Transverse colon (tissue), 4 donors: ENCODE data around the gene BST2. TPM values are rescaled to one million over a fixed set of nuclear protein-coding genes. Genes with fewer than 3 reads are reported as not detected.

ENCODE experiments used
- DNase-seq: peaks from one replicate; pipeline ENCODE4 v3.0.0-alpha.2; 2019
- H3K27ac ChIP-seq, 4 donors: fragments of 200-600 bp; sonication (generic); 2 replicates each; pipeline ENCODE4 v1.5.1; 2016 to 2018; ENCODE audit warnings: inconsistent platforms in 4 of 4
- H3K27me3 ChIP-seq: fragments of 200-600 bp; sonication (generic); 2 replicates; pipeline ENCODE4 v1.5.1; 2017; ENCODE audit warnings: inconsistent platforms
- H3K36me3 ChIP-seq, 4 donors: fragments of 200-600 bp; sonication (generic); 2 replicates each; pipeline ENCODE4 v1.5.1; 2017 to 2019; ENCODE audit warnings: inconsistent platforms in 4 of 4
- H3K4me1 ChIP-seq, 4 donors: fragments of 200-600 bp; sonication (generic); 2 replicates each; pipeline ENCODE4 v1.5.1; 2017 to 2020; ENCODE audit warnings: inconsistent platforms in 4 of 4
- H3K4me3 ChIP-seq, 4 donors: fragments of 200-600 bp; sonication (generic); 1 replicate in 1 of 4; 2 replicates in 3 of 4; pipeline versions ENCODE4 v1.5.1 to v1.6.1; 2017 to 2019; ENCODE audit warnings: inconsistent platforms in 4 of 4
- H3K9me3 ChIP-seq, 2 donors: fragments of 200-600 bp; sonication (generic); 2 replicates each; pipeline ENCODE4 v1.5.1; 2017 to 2019; ENCODE audit warnings: inconsistent platforms in 2 of 2
- EP300 ChIP-seq: sonication (generic); formaldehyde crosslinking; IDR thresholded peaks from one replicate; pipeline ENCODE4 v1.6.1; 2017; ENCODE audit warnings: antibody characterized with exemption, low read depth
- POLR2A ChIP-seq: fragments of 450-650 bp; IDR thresholded peaks from one replicate; pipeline ENCODE4 v1.6.1; 2016; ENCODE audit warnings: antibody characterized with exemption, mild to moderate bottlenecking, moderate library complexity
- POLR2AphosphoS5 ChIP-seq, 3 donors: sonication (generic); formaldehyde crosslinking; IDR thresholded peaks; one replicate each; pipeline ENCODE4 v1.6.1; 2016; ENCODE audit warnings: antibody characterized with exemption in 3 of 3
- whole genome bisulfite sequencing, 2 donors: methylation state at CpG; one replicate each; pipeline ENCODE4 v1.1.5; 2018; ENCODE audit warnings: low coverage in 1 of 2; 5-methylcytosine and 5-hydroxymethylcytosine counted together
- in situ Hi-C, 4 donors: fragments of 200-750 bp; cut with MboI; loops; one replicate each; pipeline versions ENCODE4 v1.15.0 to v1.15.1; 2017; ENCODE audit warnings: low sequenced_read_pairs in 3 of 4, low pct_ligation_motif_present in 1 of 4, low pct_unique_long_range_greater_than_20kb in 1 of 4
- intact Hi-C: fragments of 100-400 bp; cut with DNase I; formaldehyde crosslinking; loops from one replicate; pipeline ENCODE4 v1.15.1; 2023; ENCODE audit warnings: low total_unique reads
- total RNA-seq, 4 donors: library from RNA; depleted of rRNA; stranded (reverse); fragments of >200 nt; gene quantifications; one replicate each; pipeline ENCODE4 v1.1.0, GENCODE V29; 2016
- TF ChIP-seq, protein P1 (sequence below), 5 experiments: fragments of 200-600 bp in 3 of 5; fragments of 450-650 bp in 2 of 5; sonication (generic) in 3 of 5; IDR thresholded peaks; 1 replicate in 2 of 5; 2 replicates in 3 of 5; pipeline ENCODE4 v1.5.1; 2016 to 2017; ENCODE audit warnings: antibody characterized with exemption in 5 of 5, inconsistent platforms in 3 of 5, mild to moderate bottlenecking in 2 of 5, moderate library complexity in 1 of 5

The BST2 gene
- total RNA-seq, 4 donors from 2014 or later: 5.6 to 39.2 (median 19.9) TPM

DNA sequence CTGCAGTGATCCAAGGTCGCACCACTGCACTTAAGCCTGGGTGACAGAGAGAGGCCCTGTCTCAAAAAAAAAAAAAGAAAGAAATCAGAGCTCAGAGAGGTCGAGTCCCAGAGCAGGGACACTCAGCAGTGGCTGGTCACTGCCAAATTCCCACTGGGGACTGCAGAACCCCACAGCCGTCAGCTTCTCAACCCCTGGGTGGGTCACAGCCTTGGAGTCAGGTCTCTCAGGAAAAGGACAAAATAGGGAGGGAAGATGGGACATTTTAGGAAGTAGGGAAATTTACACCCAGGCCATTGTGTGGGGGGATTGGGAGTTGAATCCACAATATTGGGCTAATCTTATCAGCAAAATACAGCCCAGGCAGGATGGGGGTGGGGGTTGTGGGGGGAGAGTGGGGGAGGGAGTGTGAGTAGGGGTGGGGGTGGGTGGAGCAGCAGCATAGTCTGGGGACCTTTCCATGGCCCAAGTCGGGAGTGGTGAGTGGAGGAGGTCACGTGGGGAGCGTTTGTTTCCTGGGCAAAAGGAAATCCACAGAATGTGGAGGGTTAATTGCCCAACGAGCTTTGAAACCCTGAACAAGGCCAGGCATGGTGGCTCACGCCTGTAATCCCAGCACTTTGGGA is 6.4 kb downstream of the BST2 start:
- in situ Hi-C loops (loop anchor here in 1 of 4 donors (10.0 kb wide), 1 partner anchor 66 kb away; the partner anchor contains the start of gene NXNL1), intact Hi-C loops (no loop called here)
- no peak for DNase-seq
- H3K27me3 ChIP-seq: peaks cover 4% of the 10 kb centered on the region
- H3K36me3 ChIP-seq: no peaks in the 10 kb centered on the region
- peaks cover 0 to 13% (median 1%) of the 10 kb centered on the region in 4 donors for H3K4me1 ChIP-seq
- no peak overlapping the region for H3K27ac ChIP-seq
- WGBS, 2 donors: 64 to 76% methylated on average over 5 to 8 of the region's 8 CpGs
- no peaks in the 10 kb centered on the region for H3K9me3 ChIP-seq
- no peak overlapping the region for H3K4me3 ChIP-seq
- TF ChIP-seq, protein P1, sequence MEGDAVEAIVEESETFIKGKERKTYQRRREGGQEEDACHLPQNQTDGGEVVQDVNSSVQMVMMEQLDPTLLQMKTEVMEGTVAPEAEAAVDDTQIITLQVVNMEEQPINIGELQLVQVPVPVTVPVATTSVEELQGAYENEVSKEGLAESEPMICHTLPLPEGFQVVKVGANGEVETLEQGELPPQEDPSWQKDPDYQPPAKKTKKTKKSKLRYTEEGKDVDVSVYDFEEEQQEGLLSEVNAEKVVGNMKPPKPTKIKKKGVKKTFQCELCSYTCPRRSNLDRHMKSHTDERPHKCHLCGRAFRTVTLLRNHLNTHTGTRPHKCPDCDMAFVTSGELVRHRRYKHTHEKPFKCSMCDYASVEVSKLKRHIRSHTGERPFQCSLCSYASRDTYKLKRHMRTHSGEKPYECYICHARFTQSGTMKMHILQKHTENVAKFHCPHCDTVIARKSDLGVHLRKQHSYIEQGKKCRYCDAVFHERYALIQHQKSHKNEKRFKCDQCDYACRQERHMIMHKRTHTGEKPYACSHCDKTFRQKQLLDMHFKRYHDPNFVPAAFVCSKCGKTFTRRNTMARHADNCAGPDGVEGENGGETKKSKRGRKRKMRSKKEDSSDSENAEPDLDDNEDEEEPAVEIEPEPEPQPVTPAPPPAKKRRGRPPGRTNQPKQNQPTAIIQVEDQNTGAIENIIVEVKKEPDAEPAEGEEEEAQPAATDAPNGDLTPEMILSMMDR (IDR thresholded peaks at IDR 0.05): no peak
- no peak for TF ChIP-seq EP300
- no peak for TF ChIP-seq POLR2A
- no peak for TF ChIP-seq POLR2AphosphoS5 (IDR thresholded peaks at IDR 0.05)

GRCh38 chr19:17394891-17395415 is 10.5 kb downstream of the BST2 start:
- peaks cover 30% of the 10 kb centered on the region for H3K27me3 ChIP-seq
- H3K4me1 ChIP-seq: peaks cover 0 to 22% (median 11%) of the 10 kb centered on the region in 4 donors
- intact Hi-C loops (no loop called here), in situ Hi-C loops (loop anchor here in 1 of 4 donors (10.0 kb wide), 1 partner anchor 70 kb away; the partner anchor contains the start of gene NXNL1)
- no peaks in the 10 kb centered on the region for H3K9me3 ChIP-seq
- no peaks in the 10 kb centered on the region for H3K36me3 ChIP-seq
- TF ChIP-seq, protein P1 (IDR thresholded peaks at IDR 0.05): peak; percentile 43 to 78 (median 67)
- TF ChIP-seq POLR2A: no peak
- H3K4me3 ChIP-seq: no peak overlapping the region
- DNase-seq: peak; percentile 57
- H3K27ac ChIP-seq: no peak overlapping the region
- 48 to 87% methylated on average over 3 to 19 of the region's 19 CpGs for WGBS, 2 donors

DNA sequence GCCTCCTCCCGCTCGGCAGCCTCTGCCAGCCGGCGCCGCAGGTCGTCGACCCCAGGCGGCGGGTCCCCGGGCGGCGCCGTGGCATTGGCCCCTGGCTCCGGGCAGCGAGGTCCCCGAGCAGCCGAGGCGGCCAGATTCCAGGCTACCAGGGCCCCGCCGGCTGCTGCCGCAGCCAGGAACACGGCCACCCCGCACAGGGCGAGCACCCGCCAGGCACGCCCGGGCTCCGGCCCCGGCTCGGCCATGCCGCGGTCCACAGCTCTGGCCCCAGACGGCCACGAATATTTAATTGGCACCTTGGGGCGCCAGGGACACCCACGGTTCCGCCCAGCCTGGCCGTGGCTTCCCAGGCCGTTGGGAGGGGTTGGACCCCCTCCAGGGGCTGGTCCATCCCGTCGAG is 11.5 kb downstream of the BST2 start, which contains the start of gene CCDC194:
CCDC194 (minus strand) TSS at position 283 of the 400 bp plus-strand sequence; CDS start at position 245, 38 bp downstream.
- intact Hi-C loops: no loop called here
- H3K9me3 ChIP-seq: no peaks in the 10 kb centered on the region
- no peak within 1 kb of the TSS for H3K27ac ChIP-seq
- H3K27me3 ChIP-seq: peaks cover 36% of the 10 kb centered on the region
- DNase-seq: no peak
- WGBS, 2 donors: 48% methylated on average over 16 of the region's 41 CpGs; no CpG with 5 or more reads in 1 of the 2 donors
- H3K36me3 ChIP-seq: no peaks in the 10 kb centered on the region
- in situ Hi-C loops: loop anchor here in 1 of 4 donors (10.0 kb wide), 1 partner anchor 71 kb away; the partner anchor contains the start of gene NXNL1
- H3K4me1 ChIP-seq: peaks cover 0 to 22% (median 11%) of the 10 kb centered on the region in 4 donors
- H3K4me3 ChIP-seq: no peak within 1 kb of the TSS
- TF ChIP-seq POLR2A: no peak
- no peak for TF ChIP-seq EP300
- TF ChIP-seq POLR2AphosphoS5 (IDR thresholded peaks at IDR 0.05): no peak
- TF ChIP-seq, protein P1 (IDR thresholded peaks at IDR 0.05): no peak

DNA sequence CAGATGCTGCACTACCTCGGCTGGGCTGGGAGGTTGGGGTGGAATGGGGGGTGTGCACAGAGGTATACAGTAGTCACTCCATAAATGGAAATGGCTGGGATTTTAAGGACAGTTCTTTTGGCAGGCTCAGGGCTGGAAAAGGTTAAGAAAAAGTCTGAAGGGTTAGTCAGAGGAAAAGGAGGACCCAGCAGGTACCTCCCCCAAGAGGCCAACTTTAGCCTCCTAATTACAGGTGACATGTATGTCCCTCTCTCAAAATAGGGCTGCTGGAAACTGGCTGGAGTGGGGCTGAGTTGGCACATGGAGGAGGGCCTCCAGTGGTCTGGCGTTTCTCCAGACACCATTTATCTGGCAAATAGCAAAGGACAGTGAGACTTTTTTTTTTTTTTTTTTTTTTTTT is 12.4 kb downstream of the BST2 start:
- in situ Hi-C loops (loop anchor here in 1 of 4 donors (10.0 kb wide), 1 partner anchor 72 kb away; the partner anchor contains the start of gene NXNL1), intact Hi-C loops (no loop called here)
- TF ChIP-seq POLR2A (no peak), POLR2AphosphoS5 (IDR thresholded peaks at IDR 0.05) (no peak), EP300 (no peak)
- TF ChIP-seq, protein P1 (IDR thresholded peaks at IDR 0.05): no peak
- no peak overlapping the region for H3K27ac ChIP-seq
- H3K4me1 ChIP-seq: peaks cover 0 to 22% (median 11%) of the 10 kb centered on the region in 4 donors
- H3K9me3 ChIP-seq: no peaks in the 10 kb centered on the region
- DNase-seq: no peak
- H3K4me3 ChIP-seq: no peak overlapping the region
- WGBS, 2 donors: 17 to 48% methylated on average over 1 to 2 of the region's 2 CpGs
- no peaks in the 10 kb centered on the region for H3K36me3 ChIP-seq
- H3K27me3 ChIP-seq: peaks cover 36% of the 10 kb centered on the region
